GM12864 (cell line): ENCODE measurements around the gene PGAP3.

Source experiments
- DNase-seq: peaks from one replicate; pipeline ENCODE4 v3.0.0-alpha.2; 2011; ENCODE audit warnings: low read depth
- H3K4me3 ChIP-seq: 2 replicates; pipeline ENCODE4 v1.5.1; 2011; ENCODE audit warnings: mild to moderate bottlenecking, low read depth, low read length, control low read depth
- TF ChIP-seq, protein P1 (sequence below): IDR thresholded peaks from 2 replicates; pipeline ENCODE4 v1.5.1; 2011; ENCODE audit warnings: low read depth, mild to moderate bottlenecking, moderate library complexity, low read length, control low read depth, inconsistent platforms; ENCODE audit errors: missing control alignments

PGAP3 gene

DNA sequence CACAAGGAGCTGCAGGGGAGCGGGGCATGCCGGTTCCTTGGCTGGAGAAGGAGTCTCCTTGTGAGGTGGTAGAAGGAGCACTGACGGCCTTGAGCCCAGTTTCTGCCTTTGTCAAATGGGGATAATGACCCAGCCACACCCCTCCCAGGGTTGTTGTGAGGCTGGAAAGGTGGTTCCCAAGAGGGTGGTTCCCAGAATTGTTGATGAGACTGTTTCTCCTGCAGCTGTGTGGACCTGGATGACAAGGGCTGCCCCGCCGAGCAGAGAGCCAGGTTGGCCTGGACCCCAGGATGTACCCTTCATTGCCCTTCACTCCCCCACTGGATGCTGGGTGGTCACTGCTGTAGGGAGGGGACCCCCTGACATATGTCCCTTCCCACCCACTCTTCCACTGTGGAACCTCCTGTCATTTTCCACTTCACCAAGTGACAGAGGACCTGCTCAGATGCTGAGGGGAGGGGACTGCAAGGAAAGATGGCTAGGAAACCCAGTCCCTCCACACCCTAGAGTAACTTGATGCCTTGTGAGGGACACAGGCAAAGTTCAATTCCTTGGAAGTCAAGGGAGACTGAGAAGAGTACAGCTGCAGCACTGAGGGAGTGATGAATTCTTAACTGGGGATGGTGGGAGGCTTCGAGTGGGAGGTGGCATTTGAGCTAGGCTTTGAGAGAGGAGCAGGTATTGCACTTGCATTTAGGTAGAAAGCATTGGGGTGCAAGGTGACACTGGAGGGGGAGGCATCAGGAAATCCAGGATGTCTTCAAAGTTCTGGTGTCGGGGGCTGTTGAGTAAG is 31.9 kb upstream of the PGAP3 start:
- no peak for DNase-seq
- TF ChIP-seq, protein P1, sequence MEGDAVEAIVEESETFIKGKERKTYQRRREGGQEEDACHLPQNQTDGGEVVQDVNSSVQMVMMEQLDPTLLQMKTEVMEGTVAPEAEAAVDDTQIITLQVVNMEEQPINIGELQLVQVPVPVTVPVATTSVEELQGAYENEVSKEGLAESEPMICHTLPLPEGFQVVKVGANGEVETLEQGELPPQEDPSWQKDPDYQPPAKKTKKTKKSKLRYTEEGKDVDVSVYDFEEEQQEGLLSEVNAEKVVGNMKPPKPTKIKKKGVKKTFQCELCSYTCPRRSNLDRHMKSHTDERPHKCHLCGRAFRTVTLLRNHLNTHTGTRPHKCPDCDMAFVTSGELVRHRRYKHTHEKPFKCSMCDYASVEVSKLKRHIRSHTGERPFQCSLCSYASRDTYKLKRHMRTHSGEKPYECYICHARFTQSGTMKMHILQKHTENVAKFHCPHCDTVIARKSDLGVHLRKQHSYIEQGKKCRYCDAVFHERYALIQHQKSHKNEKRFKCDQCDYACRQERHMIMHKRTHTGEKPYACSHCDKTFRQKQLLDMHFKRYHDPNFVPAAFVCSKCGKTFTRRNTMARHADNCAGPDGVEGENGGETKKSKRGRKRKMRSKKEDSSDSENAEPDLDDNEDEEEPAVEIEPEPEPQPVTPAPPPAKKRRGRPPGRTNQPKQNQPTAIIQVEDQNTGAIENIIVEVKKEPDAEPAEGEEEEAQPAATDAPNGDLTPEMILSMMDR: no peak
- H3K4me3 ChIP-seq: no peak overlapping the region

- TF ChIP-seq, protein P1: no peak
- DNase-seq: no peak
- no peak overlapping the region for H3K4me3 ChIP-seq
Measured at GRCh38 chr17:39717660-39718059, 29.8 kb upstream of the PGAP3 start.

GRCh38 chr17:39716879-39717536 is 29.2 kb upstream of the PGAP3 start:
- TF ChIP-seq, protein P1: no peak
- no peak for DNase-seq

DNA sequence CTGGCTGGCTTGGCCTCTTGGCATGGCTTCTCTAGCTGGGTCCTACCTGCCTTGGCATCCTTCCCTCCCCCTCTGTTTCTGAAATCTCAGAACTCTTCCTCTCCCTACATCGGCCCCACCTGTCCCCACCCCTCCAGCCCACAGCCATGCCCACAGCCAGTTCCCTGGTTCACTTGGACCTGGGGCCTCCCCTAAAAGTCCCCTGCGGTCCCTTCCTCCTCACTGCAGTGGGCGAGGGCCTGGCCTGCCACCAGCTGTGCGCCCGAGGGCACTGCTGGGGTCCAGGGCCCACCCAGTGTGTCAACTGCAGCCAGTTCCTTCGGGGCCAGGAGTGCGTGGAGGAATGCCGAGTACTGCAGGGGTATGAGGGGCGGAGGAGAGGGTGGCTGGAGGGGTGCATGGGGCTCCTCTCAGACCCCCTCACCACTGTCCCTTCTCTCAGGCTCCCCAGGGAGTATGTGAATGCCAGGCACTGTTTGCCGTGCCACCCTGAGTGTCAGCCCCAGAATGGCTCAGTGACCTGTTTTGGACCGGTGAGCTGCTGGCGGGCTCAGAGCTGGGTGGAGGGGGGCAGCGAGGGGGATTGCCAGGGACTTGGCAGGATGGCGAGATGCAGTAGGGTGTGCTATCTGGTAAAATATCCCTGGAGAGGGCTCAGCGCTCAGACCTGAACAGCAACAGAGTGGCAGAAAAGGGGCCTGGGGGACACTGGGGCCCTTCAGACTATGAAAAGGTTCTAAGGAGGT is 28.4 kb upstream of the PGAP3 start:
- H3K4me3 ChIP-seq: no peak overlapping the region
- TF ChIP-seq, protein P1: no peak
- no peak for DNase-seq

More at GRCh38 chr17:39716879-39717536, 29.2 kb upstream of the PGAP3 start:
- H3K4me3 ChIP-seq: no peak overlapping the region

DNA sequence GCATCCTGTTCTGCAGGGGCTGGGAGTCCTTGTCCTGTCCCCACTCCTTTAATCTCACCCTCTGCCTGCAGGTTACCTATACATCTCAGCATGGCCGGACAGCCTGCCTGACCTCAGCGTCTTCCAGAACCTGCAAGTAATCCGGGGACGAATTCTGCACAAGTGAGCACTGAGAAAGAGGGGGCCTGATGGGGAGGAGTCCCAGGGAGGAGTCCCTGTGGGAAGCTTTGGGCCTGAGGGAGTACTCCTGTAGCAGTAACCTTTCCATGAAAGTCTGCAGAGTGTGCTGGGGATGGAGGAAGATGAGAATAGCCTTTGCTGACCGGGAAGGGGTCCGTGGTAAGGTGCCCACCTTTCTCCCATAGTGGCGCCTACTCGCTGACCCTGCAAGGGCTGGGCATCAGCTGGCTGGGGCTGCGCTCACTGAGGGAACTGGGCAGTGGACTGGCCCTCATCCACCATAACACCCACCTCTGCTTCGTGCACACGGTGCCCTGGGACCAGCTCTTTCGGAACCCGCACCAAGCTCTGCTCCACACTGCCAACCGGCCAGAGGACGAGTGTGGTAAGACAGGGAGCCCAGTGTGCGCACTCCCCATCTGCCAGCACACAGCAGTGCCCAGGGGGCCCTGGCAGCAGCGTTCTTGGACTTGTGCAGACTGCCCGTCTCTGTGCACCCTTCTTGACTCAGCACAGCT is 27.7 kb upstream of the PGAP3 start:
- no peak overlapping the region for H3K4me3 ChIP-seq
- TF ChIP-seq, protein P1: no peak
- DNase-seq: no peak

DNA sequence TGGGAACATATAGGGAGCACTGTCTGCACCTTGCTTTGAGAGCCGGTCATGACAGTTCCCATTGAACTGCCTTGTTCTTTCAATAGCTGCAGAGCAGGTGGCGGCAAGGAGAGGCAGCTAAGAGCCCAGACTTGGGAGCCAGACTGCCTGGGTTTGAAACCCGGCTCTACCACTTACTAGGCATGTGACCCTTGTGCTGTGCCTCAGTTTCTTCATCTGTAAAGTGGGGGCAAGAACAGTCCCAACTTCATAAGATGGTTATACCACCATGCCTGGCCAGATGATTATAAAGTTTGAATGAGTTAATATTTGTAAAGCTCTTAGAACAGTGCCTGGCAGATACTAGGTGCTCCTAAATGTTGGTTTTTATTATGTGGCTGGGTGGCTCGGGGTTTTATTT is 26.4 kb upstream of the PGAP3 start:
- H3K4me3 ChIP-seq: no peak overlapping the region
- TF ChIP-seq, protein P1: no peak
- no peak for DNase-seq
